HG02981 (cell line): Measurements from ENCODE around the gene AKT2.
"Not testable (repeated sequence)": the region's sequence is repeated elsewhere in the genome, so short reads cannot be mapped to it uniquely, and the experiment has no call there.

ENCODE experiments used
- ATAC-seq: cut with Tn5 transposase; IDR thresholded peaks from one replicate; pipeline ENCODE4 v1.9.1; 2021; ENCODE audit warnings: mild to moderate bottlenecking, moderate library complexity; ENCODE audit not compliant: unreplicated experiment

The AKT2 gene

DNA sequence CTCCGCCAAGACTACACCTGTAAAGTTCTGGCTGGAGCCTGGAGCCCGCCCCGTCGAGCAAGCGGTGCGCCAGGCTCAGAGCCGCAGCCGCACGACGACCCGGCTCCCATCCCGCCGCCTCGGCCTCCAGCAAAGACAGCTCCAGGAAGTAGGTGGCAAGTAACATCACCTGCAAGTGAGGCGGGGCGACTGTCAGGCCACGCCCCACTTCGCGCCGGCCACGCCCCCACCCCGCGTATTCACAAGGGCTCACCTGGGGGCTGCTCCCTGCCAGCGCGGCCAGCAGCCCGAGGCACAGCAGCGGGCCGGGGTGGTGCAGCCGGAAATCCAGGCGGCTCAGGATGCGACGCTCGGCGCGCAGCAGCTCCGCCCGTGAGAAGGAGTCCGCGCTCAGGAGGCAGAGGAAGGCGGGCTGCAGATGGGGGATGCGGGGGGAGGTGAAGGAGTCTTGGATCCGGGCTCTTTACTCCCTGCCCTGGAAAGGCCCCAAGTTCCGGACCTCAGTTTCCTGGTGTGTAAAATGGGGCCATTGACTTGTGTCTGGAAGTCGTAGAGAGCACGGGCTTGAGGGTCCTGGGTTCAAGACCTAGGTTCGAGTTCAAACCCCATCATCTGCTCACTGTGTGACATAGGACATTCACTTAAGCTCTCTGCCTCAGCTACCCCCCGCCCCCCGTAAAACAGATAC lies 61.9 kb downstream of the AKT2 start:
- ATAC-seq = no peak

DNA sequence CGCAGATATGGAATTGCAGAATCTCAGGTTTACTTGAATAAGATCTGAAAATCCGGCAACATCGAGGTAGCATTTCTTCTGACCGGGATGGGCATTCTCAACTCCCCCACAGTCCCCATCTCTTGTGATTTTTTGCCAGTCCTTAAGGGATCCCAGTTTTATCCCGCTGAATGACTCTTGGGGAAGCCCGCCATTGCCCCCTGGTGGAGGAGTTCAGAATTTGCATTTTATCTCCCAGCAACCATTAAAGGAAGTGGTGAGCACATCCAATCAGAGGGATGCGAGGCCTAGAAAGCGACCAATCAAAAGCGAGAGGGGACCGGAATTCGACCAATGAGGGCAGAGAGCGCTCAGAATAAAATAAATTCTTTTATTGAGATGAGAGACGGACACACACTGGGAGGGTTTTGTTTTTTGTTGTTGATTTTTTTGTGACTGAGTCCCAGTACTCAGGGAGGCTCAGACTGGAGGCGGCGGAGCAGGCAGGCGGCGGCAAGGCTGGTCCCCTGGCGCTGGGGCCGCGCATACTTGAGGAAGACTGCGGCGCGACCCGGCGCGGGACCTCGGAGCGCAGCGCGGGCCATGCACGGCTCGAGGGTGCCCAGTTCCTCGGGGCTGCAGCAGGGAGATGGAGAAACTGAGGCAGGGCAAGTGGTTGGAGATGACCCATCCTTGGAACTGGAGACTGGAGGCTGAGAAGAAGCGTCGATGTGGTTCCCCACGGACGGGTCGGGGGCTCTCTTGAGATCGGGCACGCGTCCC lies 63.1 kb downstream of the AKT2 start:
- ATAC-seq = no peak

DNA sequence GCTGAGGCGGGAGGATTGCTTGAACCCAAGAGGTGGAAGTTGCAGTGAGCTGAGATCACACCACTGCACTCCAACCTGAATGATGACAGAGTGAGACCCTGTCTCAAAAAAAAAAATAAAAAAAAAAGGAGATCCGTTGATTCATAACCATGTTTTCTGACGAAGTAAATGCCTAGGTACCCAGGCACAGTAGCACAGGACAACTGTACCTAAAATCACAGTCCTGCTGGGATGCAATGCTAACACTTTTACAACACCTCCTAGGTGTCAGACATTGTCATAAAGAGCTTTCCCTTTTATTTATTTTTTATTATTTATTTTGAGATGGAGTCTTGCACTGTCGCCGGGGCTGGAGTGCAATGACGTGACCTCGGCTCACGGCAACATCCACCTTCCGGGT lies 64.5 kb downstream of the AKT2 start:
- no peak for ATAC-seq

DNA sequence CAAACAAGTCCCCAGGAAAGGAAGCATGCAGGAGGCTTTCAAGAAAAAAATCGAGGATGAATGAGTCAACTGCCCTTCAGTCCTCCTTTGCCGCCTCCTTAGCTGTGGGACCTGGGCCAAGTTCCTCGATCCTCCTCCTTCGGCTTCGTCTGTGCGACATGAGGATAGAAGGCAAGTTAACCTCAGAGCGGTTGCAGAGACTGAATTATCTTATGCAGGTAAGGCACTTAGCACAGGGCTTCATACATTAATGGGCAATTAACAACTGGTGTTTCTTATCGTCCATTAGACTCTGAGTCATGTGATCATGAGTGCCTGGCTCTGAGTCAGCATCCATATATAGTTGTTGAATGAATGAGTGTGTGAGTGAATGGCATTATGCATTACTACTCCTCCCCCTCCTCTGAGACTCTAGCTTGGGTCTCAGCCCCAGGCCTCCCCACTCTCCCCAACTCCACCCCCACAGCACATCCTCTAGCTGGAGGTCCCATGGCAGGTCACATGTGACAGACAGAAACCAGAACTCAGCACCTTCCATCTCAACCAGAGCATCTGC lies 65.3 kb downstream of the AKT2 start:
- ATAC-seq = no peak

DNA sequence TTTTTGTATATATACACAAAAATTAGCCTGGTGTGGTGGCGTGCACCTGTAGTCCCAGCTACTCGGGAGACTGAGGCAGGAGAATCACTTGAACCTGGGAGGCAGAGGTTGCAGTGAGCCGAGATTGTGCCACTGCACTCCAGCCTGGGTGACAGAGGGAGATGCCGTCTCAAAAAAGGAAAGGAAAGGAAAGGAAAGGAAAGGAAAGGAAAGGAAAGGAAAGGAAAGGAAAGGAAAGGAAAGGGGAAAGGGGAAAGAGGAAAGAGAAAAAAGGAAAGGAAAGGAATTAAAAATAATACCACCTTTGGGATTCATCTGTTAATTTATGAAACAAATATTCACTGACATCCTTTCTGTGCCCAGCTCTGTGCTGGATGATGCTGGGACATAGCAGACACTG lies 66.1 kb downstream of the AKT2 start:
- not testable (repeated sequence) for ATAC-seq

DNA sequence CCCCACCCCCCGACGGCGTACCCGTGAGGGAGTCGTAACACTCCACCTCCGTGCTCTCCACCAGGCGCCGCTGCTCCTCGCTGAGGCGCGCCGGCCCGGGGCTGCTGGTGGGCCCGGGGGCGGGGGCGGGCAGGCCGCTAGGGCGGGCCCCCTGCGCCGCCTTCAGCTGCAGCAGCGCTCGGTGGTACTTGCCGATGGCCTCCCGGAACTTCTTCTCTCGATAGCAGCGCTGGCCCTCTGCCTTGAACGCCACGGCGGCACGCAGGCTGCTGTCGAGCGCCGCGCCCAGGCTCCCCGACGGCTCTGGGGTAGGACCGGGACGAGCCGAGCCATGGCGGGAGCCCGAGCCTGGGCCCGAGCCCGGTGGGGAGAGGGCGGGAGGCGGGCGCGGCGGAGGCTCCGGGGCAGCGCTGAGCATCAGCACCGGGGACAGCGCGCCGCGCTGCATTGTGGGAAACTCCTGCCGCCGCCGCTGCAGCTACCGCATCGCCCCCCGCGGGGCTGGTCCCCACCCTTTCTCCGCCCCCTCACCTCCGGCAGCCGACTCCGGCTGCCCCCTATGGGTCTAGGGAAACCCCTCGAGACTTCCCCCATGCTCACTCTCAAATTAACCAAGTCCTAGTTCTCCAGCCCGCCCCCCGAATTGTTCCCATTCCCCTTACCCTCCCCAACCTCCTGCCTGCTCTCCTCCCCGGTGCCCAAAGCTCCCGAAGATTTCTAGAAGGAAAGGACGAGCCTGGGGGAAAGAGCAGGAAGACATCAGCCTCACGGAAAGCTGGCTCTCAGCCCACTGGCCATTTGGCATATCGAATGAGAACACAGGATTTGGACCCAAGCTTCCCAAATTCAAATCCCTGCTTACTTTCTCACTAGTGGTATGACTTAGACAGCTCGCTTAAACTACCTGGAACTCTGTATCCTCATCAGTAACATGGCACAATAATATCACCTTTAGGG lies 66.9 kb downstream of the AKT2 start, which contains the start of gene TTC9B:
TSS of gene TTC9B (minus strand) at position 451 of the 957 bp plus-strand sequence. CDS start at position 448, 3 bp downstream.
- no peak for ATAC-seq

DNA sequence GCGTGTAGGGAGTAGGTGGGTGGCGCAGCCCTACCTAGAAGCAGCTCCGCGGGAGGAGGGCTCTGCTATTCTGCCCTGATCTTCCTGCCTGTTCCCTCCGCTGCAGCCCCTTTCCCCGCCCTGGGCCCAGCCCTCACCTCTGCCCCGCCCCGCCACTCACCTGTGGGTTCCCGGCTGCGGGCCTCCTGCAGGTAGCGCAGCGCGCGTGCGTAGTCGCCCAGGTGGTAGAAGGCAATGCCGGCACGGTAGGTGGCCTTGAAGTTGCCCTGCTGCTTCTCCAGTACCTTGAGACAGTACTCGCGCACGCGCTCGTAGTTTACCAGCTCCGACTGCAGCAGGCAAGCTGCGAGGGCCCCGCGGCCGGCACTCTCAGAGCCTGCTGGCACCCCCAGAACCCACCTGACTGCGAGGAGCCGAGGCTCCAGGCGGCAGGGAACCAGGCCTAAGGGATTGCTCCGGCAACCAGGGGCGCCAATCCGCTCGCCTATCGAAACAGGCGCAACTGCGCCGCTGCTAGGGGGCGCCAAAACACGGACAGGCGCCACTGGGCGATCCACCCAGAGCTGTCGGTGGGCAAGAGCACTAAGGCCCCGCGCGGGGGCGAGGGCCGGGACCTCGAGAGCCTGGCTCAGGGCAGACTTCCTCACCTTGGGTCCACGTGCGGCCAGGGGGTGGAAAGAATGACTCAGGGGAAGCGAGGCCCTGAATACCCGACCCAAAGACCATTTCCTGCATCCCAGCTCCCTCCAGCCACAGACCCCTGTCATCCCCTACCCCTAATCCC lies 67.9 kb downstream of the AKT2 start:
- no peak for ATAC-seq

DNA sequence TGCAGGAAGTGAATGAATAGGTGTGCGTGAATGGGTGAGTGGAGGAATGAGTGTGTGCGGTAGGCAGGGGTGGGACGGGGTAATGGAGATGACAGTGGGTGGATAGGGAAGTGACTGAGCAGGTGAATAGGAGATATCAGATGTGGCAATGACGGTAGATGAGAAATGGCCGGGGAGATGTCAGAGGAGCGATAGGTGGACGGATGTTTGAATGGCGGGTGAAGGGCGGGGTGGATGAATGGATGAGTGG lies 68.4 kb downstream of the AKT2 start:
- ATAC-seq = no peak

DNA sequence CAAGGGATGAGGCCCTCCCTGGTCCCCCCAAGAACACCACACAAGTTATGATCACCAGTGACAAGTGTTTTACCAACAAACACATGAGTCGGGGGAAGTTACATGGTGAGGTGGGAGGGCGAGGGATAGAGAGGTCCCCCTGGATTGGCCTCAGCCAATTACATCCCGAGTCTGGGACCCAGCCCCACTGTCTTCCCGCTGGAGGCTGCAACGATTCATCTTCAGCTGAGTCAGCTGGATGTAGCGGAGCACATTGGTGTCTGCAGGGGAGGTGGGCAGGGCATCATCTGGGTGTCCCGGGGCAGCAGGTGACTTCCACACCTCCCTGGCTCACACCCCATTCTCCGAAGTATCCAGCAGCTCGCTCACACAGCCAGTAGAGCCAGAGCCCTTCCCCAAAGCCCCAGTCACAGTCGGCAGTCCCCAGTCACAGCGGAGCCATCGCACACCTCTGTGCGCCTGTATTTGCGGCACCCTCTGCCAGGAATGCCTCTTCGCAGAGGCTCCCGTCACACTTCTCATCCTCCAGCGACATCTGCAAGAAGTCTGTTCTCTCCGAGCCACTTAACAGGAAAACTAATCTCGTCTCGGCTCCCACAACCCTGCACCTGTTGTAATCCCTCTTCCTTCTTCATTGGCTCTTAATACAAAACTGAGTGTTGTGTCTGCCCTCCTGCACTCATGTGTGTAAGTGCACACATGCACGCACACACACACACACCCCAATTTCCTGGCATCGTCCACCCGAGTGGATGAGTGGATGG lies 69.0 kb downstream of the AKT2 start:
- ATAC-seq = no peak

DNA sequence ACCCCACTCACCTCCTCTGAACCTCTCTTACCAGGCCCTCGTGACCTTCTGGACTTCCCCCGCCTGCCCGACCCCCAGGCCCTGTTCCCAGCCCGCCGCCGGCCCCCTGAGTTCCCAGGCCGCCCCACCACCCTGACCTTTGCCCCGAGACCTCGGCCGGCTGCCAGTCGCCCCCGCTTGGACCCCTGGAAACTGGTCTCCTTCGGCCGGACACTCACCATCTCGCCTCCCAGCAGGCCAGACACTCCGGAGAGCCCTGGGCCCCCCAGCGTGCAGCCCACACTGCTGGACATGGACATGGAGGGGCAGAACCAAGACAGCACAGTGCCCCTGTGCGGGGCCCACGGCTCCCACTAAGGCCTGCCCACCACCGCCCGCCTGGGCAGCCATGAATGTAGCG lies 70.2 kb downstream of the AKT2 start:
- no peak for ATAC-seq

DNA sequence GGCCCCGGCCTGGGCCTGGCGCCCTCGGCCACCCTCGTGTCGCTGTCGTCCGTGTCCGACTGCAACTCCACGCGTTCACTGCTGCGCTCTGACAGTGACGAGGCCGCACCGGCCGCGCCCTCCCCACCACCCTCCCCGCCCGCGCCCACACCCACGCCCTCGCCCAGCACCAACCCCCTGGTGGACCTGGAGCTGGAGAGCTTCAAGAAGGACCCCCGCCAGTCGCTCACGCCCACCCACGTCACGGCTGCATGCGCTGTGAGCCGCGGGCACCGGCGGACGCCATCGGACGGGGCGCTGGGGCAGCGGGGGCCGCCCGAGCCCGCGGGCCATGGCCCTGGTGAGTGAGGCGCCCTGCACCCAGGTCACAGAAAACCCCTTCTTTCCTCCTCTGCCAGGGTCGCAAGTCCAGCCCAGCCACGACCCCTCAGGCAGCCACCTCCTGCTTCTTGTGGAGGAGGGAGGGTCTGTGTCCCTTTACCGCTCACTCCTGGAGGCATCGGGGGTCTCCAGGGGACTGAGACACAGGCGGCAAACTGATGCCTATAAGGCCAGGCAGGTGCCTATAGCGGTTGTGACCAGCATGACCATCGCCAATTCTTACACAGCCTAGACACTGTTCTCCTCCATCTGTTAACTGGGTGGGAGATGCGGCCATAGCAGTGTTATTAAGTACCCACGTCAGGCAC lies 71.1 kb downstream of the AKT2 start:
- no peak for ATAC-seq

DNA sequence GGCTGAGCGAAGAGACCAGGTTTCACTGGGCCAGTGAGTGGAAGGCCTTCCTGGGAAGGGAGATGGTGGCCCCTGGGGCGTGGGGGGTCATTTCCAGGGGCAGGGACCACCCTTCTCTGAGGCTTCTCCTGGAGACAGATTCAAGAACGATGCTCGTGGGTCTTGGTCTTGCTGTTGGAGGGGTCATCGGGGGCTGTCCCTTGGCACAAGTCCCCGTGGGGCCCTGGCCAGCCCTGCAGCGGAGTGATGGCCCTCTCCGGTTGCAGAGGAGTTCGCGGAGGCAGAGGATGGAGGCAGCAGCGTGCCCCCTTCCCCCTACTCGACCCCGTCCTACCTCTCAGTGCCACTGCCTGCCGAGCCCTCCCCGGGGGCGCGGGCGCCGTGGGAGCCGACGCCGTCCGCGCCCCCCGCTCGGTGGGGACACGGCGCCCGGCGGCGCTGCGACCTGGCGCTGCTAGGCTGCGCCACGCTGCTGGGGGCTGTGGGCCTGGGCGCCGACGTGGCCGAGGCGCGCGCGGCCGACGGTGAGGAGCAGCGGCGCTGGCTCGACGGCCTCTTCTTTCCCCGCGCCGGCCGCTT lies 71.8 kb downstream of the AKT2 start:
- ATAC-seq = no peak

DNA sequence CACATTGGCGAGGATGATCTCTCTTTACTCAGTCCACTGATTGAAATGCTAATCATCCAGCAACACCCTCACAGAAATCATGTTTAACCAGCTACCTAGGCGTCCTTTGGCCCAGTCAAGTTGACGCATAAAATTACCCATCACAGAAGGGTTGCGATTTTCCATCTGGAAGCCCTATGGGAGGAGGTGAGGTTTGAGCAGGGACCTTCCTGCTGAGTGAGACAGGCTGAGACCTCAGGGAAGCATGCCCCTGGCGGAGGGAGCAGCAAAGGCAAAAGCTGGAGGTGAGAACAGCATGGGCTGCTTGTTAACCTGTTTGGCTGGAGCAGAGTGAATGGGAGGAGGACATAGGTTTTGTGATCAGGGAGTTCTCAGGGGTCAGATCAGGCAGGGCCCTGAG lies 74.3 kb downstream of the AKT2 start:
- ATAC-seq = no peak

DNA sequence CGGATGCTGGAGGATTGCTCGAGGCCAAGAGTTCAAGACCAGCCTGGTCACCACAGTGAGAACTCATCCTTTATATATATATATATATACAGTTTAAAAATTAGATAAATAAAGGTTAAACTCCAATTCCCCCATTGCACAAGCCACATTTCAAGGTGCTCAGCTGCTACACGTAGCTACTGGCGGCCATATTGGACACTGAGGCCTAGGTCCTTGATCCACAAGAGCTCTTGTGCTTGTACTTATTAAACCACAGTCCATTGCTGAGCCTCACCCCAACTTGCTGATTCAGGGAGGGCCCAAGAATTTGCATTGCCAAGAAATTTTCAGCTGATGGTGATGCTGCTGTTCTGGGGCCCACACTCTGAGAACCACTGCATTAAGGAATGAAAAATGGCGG lies 76.5 kb downstream of the AKT2 start:
- ATAC-seq = no peak

DNA sequence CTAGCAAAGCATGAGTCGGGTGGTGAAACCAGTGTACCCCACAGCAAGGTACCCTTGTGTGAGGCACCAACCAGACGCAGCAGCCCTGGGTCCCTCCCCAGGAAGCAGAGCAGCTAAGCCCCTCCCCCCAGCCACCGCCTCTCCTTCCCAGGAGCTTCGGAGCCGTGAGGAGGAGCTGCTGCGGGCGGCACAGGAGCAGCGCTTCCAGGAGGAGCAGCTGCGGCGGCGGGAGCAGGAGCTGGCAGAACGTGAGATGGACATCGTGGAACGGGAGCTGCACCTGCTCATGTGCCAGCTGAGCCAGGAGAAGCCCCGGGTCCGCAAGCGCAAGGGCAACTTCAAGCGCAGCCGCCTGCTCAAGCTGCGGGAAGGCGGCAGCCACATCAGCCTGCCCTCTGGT lies 79.4 kb downstream of the AKT2 start:
- ATAC-seq = no peak

DNA sequence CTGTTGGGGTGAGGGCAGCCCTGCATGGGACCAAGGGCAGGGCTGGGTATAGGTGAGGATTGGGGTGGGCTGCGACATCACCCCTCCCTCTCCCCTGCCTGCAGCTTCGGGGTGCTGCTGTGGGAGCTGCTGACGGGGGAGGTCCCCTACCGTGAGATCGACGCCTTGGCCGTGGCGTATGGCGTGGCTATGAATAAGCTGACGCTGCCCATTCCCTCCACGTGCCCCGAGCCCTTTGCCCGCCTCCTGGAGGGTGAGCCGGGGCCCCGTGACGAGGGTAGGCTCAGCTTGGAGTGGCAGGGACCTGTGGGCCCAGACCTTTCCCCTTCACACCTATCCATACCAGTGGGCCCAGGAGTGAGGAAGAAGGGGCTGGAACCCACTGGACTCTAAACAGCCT lies 80.8 kb downstream of the AKT2 start:
- no peak for ATAC-seq

DNA sequence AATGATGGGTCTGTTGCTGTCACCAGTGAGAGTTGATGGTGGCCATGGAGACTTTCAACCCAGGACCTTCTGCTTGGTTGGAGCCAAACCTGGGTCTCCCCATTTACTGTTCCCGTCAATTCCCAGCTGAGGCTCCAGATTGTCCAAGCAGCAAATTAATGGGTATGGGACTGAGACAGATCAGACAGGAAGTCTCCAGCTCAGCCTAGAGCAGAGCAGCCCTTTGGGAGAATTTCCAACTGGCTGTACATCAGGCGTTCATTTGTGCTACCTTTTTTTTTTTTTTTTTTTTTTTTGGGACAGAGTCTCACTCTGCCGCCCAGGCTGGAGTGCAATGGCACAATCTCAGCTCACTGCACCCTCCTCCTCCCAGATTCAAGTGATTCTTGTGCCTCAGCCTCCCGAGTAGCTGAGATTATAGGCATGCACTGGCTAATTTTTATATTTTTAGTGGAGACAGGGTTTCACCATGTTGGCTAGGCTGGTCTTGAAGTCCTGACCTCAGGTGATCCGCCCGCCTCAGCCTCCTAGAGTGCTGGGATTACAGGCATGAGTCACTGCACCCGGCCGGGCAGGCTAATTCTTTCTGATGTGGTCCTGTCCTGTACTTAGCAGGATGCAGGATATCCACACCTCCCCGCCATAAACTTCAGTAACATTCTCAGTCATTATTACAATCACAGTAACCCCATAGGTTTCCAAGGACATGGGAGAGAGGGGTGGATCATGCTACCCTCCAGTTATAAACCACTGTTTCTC lies 84.6 kb downstream of the AKT2 start:
- ATAC-seq = no peak

DNA sequence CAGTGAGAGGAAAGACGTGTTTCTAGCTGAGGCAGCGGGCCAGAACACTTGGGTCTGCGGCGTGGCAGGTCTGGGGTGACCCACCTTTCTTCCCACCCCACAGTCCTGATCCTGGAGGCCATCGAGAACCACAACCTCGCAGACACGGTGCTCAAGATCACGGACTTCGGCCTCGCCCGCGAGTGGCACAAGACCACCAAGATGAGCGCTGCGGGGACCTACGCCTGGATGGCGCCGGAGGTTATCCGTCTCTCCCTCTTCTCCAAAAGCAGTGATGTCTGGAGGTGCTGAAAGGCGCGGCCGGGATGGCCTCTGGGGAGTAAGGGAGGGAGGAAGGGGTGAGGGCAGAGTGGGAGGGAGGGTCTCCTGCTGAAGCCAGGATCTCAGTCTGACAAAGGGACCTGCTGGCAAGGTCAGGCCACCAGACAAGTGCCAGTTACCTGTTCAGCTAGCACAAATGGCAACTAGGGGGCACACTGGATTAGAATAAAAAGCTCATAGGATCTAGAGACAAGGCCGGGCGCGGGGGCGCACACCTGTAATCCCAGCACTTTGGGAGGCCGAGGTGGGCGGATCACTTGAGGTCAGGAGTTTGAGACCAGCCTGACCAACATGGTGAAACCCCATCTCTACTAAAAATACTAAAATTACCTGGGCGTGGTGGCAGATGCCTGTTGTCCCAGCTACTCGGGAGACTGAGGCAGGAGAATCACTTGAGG lies 86.7 kb downstream of the AKT2 start:
- no peak for ATAC-seq
